ENCODE results near the gene IFT20. TPM values are rescaled to one million over a fixed set of nuclear protein-coding genes. Genes with fewer than 3 reads are reported as not detected.
A peak's percentile ranks its signal among the peaks of the same experiment; 100 is the strongest.

Gene IFT20
- total and polyA plus RNA-seq, 9 of the 15 experiments (the other 6 are each of a cell fraction or from before 2014, with no cell fraction given) = 11.2 to 38.6 (median 20.1) TPM

DNA sequence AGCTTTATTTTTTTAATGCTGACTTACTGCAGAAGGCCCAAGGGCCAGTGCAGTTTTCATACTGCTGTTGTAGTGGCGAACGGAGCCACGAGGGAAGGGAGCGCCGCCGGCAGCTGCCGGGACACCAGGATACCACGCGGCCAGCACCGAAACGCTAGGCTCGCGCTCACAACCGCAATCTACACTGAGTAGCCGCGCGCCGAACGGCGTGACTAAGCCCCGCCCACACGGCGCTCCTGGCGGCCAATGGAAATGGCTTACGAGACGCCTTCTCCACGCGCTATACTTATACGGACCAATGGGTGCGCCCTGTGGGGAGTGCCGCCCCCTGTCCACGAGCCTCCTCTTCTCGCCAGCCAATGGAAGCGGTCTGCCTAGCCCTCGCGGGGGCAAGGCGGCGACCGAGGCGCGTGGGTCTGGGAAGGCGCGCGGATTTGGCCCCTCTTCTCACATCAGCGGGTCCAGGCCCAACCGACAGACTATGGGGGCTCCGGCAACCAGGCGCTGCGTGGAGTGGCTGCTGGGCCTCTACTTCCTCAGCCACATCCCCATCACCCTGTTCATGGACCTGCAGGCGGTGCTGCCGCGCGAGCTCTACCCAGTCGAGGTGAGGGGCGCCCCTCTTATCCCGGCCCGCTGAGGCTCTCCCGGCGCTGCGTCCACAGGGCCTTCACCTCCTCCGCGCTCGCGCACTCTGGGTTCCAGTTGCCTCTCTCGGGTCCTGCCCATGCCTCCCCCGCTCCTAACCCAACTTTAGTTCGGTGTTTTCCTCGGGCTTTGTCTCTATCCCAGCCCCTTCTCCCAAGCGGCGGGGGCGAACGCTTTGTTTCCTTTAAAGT, 16.3 kb downstream of the IFT20 start, which contains the start of gene TMEM97 (continued):
- TF ChIP-seq, protein P1, sequence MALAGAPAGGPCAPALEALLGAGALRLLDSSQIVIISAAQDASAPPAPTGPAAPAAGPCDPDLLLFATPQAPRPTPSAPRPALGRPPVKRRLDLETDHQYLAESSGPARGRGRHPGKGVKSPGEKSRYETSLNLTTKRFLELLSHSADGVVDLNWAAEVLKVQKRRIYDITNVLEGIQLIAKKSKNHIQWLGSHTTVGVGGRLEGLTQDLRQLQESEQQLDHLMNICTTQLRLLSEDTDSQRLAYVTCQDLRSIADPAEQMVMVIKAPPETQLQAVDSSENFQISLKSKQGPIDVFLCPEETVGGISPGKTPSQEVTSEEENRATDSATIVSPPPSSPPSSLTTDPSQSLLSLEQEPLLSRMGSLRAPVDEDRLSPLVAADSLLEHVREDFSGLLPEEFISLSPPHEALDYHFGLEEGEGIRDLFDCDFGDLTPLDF (CRISPR knock-in tag; IDR thresholded peaks at IDR 0.05) = peak; percentile 53
- TF ChIP-seq SP1 (CRISPR knock-in tag; IDR thresholded peaks at IDR 0.05) (peak; percentile 88), MGA (IDR thresholded peaks at IDR 0.05) (peak; percentile 94), ZNF407 (IDR thresholded peaks at IDR 0.05; ENCODE audit: low read depth) (no peak)

Measured in K562 (cell line).